ENCODE data around the gene DYNLT4.
"Not testable (repeated sequence)": the region's sequence is repeated elsewhere in the genome, so short reads cannot be mapped to it uniquely, and the experiment has no call there.

Gene DYNLT4

DNA sequence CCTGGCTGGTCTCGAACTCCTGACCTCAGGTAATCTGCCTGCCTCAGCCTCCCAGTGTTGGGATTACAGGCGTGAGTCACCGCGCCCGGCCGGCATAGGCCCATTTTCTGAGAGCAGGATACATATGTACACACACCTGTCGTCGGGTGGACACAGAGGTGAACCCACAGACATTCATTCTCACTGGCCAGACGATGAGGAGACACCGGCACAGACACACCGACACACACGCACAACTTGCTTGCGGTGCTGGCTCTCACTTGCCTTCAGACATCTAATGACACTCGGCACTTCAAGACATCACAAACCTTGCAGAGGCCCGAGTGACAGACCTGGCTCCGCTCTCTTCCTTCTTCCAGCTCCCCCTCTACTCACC, 35.3 kb upstream of the DYNLT4 start:
- H3K27ac ChIP-seq (ENCODE audit: low read depth, low read length), result no peak overlapping the region
- H3K9ac ChIP-seq (ENCODE audit: low read depth, low read length), result peak overlapping the region; percentile 54; the same call in 1 of the 2 replicates
- H3K4me3 ChIP-seq (ENCODE audit: low read length), result peak overlapping the region; percentile 69
- H3K36me3 ChIP-seq (ENCODE audit: insufficient read depth, low read length), result no peaks in the 10 kb centered on the region
- 54% methylated on average over 16 of the region's 16 CpGs for WGBS
- H3K9me3 ChIP-seq (ENCODE audit: insufficient read depth, low read depth, low read length), result no peaks in the 10 kb centered on the region
- H3K27me3 ChIP-seq (ENCODE audit: insufficient read depth, low read length), result peaks cover 19% of the 10 kb centered on the region
- no peaks in the 10 kb centered on the region for H3K4me1 ChIP-seq (ENCODE audit: insufficient read depth, low read length)

DNA sequence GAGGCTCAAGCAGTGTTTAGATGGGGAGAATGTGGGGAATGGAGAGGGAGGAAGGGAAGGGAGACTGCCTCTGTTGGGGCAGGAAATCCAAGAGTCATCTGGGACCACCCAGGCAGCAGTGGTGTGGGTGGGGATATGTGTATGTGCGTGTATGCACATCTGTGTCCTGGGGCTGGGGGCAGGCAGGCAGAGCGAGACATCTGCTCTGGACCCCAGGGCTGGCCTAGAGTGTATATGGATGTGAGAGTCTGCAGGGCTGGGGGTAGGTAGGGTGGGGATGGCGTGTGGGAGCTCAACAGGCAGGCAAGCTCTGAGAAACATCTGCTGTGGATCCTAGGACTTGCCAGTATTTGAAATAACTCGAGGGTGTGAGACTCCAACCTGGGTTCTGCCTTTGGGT, 32.4 kb upstream of the DYNLT4 start:
- Histone ChIP-seq H3K36me3 (ENCODE audit: insufficient read depth, low read length) (no peaks in the 10 kb centered on the region), H3K27me3 (ENCODE audit: insufficient read depth, low read length) (peaks cover 19% of the 10 kb centered on the region), H3K4me3 (ENCODE audit: low read length) (no peak overlapping the region), H3K4me1 (ENCODE audit: insufficient read depth, low read length) (no peaks in the 10 kb centered on the region), H3K9me3 (ENCODE audit: insufficient read depth, low read depth, low read length) (no peaks in the 10 kb centered on the region), H3K27ac (ENCODE audit: low read depth, low read length) (no peak overlapping the region), H3K9ac (ENCODE audit: low read depth, low read length) (no peak overlapping the region)
- 82% methylated on average over 4 of the region's 4 CpGs for WGBS

DNA sequence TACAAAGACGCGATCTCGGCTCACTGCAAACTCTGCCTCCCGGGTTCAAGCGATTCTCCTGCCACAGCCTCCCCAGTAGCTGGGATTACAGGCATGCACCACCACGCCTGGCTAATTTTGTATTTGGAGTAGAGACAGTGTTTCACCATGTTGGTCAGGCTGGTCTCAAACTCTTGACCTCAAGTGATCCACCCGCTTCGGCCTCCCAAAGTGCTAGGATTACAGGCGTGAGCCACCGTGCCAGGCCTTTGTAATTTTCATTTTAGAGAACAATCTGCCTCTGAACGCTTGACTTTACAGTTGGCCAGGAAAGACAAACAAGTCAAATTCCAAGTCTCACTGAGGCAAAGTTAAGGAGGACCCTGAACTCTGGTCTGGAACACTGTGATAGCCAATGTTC, 31.1 kb upstream of the DYNLT4 start:
- not testable (repeated sequence) for H3K9ac ChIP-seq (ENCODE audit: low read depth, low read length); H3K4me3 ChIP-seq (ENCODE audit: low read length); H3K4me1 ChIP-seq (ENCODE audit: insufficient read depth, low read length); H3K9me3 ChIP-seq (ENCODE audit: insufficient read depth, low read depth, low read length); H3K36me3 ChIP-seq (ENCODE audit: insufficient read depth, low read length); H3K27ac ChIP-seq (ENCODE audit: low read depth, low read length)
- H3K27me3 ChIP-seq (ENCODE audit: insufficient read depth, low read length), result peaks cover 19% of the 10 kb centered on the region
- WGBS, result 95% methylated on average over 11 of the region's 11 CpGs

DNA sequence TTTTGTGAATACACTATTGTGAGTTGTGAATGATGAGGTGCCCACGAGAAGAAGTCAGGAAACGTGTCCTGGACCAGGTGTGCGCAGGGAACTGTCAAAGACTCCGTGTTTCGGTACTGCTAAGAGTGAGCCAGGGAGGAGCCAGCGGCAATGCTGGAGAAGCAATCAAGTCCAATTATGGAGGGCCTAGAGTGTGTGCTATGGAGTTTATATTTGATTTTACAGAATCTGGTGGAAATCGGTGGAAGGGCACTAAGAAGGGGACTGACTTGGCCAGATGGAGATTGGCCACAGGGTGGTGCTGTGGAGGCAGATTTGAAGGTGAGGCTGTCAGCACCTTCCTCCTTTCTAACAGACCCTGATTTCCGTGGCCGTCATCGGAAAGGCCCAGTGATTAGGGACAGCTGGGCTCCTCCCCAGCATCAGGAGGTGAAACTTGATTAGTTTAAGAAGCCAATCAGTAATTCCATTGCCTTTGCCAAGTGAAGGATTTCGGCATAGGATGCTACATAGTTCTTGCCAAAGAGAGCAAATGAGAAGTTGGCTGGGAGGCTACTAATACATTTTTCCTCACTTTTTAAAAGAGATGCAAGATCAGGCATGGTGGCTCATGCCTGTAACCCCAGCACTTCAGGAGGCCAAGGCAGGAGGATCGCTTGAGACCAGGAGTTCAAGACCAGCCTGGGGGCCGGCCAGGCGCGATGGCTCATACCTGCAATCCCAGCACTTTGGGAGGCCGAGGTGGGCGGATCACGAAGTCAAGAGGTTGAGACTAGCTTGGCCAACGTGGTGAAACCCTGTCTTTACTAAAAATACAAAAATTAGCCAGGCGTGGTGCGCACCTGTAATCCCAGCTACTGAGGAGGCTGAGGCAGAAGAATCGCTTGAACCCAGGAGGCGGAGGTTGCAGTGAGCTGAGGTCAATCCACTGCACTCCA, 28.9 kb upstream of the DYNLT4 start:
- H3K9me3 ChIP-seq (ENCODE audit: insufficient read depth, low read depth, low read length), result no peaks in the 10 kb centered on the region
- H3K4me3 ChIP-seq (ENCODE audit: low read length), result no peak overlapping the region
- no peaks in the 10 kb centered on the region for H3K36me3 ChIP-seq (ENCODE audit: insufficient read depth, low read length)
- H3K27me3 ChIP-seq (ENCODE audit: insufficient read depth, low read length), result no peaks in the 10 kb centered on the region; the same call in 1 of the 2 replicates
- no peak overlapping the region for H3K9ac ChIP-seq (ENCODE audit: low read depth, low read length)
- no peak overlapping the region for H3K27ac ChIP-seq (ENCODE audit: low read depth, low read length)
- peaks cover 11% of the 10 kb centered on the region; the same call in 1 of the 2 replicates for H3K4me1 ChIP-seq (ENCODE audit: insufficient read depth, low read length)
- 74% methylated on average over 23 of the region's 23 CpGs for WGBS

DNA sequence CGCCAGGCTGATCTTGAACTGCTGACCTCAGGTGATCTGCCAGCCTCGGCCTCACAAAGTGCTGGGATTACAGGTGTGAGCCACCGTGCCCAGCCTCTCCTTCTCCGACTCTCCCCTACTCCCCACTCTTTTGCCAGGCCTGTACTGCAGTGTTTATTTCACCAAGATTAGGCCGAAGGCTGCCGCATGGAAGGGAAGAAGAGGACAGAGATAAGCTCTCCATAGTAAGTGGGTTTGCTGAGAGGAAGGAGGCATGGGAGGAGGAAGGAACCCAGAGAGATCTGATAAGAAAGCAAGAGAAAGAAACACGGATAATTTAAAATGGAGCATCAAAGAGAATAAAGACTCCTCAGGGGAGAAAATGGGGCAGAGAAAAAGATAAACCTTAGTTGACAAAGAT, 27.2 kb upstream of the DYNLT4 start:
- H3K9me3 ChIP-seq (ENCODE audit: insufficient read depth, low read depth, low read length), result no peaks in the 10 kb centered on the region
- H3K27me3 ChIP-seq (ENCODE audit: insufficient read depth, low read length), result no peaks in the 10 kb centered on the region
- no peak overlapping the region for H3K27ac ChIP-seq (ENCODE audit: low read depth, low read length)
- no peak overlapping the region for H3K9ac ChIP-seq (ENCODE audit: low read depth, low read length)
- 89% methylated on average over 7 of the region's 7 CpGs for whole genome bisulfite sequencing
- H3K4me3 ChIP-seq (ENCODE audit: low read length), result no peak overlapping the region
- no peaks in the 10 kb centered on the region for H3K36me3 ChIP-seq (ENCODE audit: insufficient read depth, low read length)
- peaks cover 11% of the 10 kb centered on the region; the same call in 1 of the 2 replicates for H3K4me1 ChIP-seq (ENCODE audit: insufficient read depth, low read length)

DNA sequence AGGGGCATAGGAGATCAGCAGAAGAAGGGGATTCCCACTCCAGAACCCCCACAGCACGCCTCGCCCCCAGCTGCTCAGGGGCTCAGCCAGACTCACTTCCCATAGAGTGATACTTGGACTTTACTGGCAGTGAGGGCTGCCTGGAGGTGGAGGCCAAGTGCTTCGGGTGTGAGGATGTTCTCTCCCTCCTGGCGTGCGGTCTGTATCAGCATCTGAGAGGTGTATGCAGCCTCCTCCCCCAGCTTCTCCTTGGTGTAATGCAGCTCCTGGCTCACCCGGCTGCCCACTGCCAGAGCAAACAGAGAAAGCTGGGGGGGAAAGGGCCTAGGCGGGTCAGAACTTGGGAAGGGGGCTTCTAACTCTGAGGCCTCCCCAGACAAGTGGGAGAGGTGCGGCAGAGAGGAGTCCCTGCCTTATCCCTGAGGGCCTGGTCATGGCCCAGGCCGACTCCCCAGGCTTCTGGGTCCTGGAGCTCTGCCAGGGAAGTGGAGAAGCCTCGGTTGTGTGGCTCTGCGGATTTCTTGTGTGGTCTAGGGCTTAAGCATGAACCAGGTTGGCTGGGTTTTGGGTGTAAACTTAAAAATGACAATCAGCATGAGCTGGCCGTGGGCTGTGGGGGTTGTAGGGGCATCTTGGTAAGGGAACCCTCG, 25.0 kb upstream of the DYNLT4 start:
- Histone ChIP-seq H3K9me3 (ENCODE audit: insufficient read depth, low read depth, low read length) (no peaks in the 10 kb centered on the region), H3K4me3 (ENCODE audit: low read length) (no peak overlapping the region), H3K9ac (ENCODE audit: low read depth, low read length) (no peak overlapping the region), H3K4me1 (ENCODE audit: insufficient read depth, low read length) (peaks cover 11% of the 10 kb centered on the region; the same call in 1 of the 2 replicates), H3K27me3 (ENCODE audit: insufficient read depth, low read length) (no peaks in the 10 kb centered on the region), H3K36me3 (ENCODE audit: insufficient read depth, low read length) (no peaks in the 10 kb centered on the region), H3K27ac (ENCODE audit: low read depth, low read length) (no peak overlapping the region)
- 78% methylated on average over 11 of the region's 13 CpGs for WGBS

DNA sequence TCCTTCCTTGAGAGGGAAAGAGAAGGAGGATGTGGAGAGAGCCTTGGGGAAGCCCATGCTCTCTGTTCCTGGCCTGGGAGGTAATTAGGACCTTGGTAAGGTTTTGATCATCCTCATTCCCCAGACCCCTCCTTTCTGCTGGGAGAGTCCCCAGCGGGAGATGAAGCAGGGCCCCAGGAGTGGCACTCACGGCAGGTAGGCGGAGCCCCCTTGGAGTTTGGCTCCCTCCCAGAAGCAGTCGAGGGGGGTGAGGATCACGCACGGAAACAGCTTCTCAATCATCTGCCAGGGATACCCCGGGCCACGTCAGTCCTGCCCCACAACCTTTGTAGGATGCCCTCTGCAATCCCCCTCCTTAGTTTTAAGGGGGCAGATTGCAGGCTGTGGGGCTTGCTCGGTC, 24.4 kb upstream of the DYNLT4 start:
- Histone ChIP-seq H3K27me3 (ENCODE audit: insufficient read depth, low read length) (no peaks in the 10 kb centered on the region), H3K4me1 (ENCODE audit: insufficient read depth, low read length) (peaks cover 11% of the 10 kb centered on the region; the same call in 1 of the 2 replicates), H3K9ac (ENCODE audit: low read depth, low read length) (no peak overlapping the region), H3K9me3 (ENCODE audit: insufficient read depth, low read depth, low read length) (no peaks in the 10 kb centered on the region), H3K36me3 (ENCODE audit: insufficient read depth, low read length) (no peaks in the 10 kb centered on the region), H3K4me3 (ENCODE audit: low read length) (no peak overlapping the region), H3K27ac (ENCODE audit: low read depth, low read length) (no peak overlapping the region)
- whole genome bisulfite sequencing, result 58% methylated on average over 9 of the region's 9 CpGs

DNA sequence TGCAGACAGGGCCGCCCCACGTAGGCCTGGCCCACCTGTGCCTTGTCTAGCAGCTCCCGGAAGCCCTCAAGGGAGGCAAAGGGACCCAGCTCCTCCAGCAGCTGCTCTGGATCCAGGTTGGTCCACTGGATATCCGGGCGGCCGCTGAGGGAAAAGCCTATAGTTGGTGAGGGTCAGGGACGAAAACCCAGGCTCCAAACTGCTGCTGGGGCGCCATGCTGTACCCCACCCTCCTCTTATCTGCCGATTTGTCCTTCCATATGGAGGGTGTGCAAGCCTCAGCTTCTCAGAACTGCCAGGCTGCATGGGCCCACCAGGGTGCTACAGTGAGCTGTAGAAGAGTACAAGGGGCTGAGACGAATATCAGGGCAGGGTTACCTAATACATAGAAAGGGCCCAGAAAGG, 23.8 kb upstream of the DYNLT4 start:
- Histone ChIP-seq H3K27me3 (ENCODE audit: insufficient read depth, low read length) (no peaks in the 10 kb centered on the region), H3K9me3 (ENCODE audit: insufficient read depth, low read depth, low read length) (no peaks in the 10 kb centered on the region), H3K36me3 (ENCODE audit: insufficient read depth, low read length) (no peaks in the 10 kb centered on the region), H3K27ac (ENCODE audit: low read depth, low read length) (no peak overlapping the region), H3K4me3 (ENCODE audit: low read length) (no peak overlapping the region), H3K4me1 (ENCODE audit: insufficient read depth, low read length) (peaks cover 11% of the 10 kb centered on the region; the same call in 1 of the 2 replicates), H3K9ac (ENCODE audit: low read depth, low read length) (no peak overlapping the region)
- WGBS, result 87% methylated on average over 10 of the region's 10 CpGs

DNA sequence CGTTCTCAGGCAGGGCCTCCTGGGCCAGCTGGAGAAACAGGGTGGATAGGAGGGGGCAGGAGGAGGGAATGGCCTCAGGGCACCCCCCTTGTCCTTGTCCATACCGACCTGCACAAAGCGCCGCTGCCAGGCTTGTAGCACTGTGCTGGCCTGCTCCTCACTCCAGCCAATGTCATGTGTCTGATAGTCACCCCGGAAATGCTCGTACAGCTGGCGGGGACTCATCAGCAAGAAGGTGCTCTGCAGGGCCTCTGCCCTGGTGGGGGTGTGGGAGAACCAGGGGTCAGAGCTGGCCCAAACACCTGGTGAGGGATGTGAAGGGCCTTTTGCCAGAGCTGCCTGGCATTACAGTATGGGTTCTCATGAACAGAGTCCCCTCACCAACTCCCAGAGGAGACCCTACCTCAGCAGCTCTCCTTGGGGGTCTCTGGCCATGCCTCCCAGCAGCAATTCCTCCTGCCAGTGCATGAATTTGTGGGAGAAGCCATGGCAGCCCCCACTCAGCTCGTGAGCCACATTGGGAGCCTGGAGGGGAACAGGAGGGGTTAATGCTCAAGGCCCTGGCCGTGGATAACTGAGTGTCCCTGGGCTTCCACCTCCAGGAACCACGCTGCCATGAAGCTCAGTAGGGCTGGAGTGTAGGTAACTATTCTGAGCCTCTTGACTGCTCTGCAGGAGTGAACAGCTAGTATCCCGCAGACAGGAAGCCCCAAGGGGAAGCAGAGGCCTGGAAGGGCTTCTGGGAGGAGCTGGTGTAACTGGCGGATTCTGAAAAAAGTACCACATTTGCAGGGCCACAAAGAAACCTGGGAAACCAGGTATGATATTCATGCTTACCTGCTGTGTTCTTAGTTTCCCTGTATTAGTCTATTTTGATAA, 22.6 kb upstream of the DYNLT4 start:
- Histone ChIP-seq H3K4me1 (ENCODE audit: insufficient read depth, low read length) (peaks cover 11% of the 10 kb centered on the region; the same call in 1 of the 2 replicates), H3K9me3 (ENCODE audit: insufficient read depth, low read depth, low read length) (no peaks in the 10 kb centered on the region), H3K27me3 (ENCODE audit: insufficient read depth, low read length) (no peaks in the 10 kb centered on the region), H3K9ac (ENCODE audit: low read depth, low read length) (no peak overlapping the region), H3K27ac (ENCODE audit: low read depth, low read length) (no peak overlapping the region), H3K36me3 (ENCODE audit: insufficient read depth, low read length) (no peaks in the 10 kb centered on the region), H3K4me3 (ENCODE audit: low read length) (no peak overlapping the region)
- WGBS, result 88% methylated on average over 12 of the region's 12 CpGs

DNA sequence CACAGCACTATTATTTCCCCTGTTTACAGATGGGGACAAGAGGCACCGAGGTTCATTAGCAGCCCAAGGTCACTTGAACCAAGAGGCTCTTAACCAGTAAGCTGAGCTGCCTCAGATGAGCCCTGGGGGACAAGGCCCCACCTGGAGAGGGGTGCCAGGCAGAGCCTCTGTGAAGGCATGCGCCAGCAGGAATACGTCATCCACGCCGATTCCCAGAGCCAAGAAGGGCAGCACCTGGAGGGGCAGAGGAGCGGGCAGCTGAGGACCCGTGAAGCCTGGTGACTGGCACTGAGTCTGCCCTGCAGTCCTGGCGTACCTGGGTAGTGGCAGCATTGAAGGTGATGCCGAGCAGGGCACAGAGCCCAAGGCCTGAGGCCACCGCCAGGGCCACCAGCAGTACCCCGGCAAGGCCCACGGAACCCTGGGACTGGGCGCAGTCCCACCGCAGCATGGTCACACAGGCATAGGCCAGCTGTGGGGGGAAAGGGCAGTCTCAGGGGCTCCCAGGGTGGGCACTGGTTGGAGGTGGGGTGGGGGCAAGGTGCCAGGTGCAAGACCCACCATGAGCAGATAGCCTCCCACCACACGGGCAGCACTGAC, 21.8 kb upstream of the DYNLT4 start:
- Histone ChIP-seq H3K27ac (ENCODE audit: low read depth, low read length) (no peak overlapping the region), H3K4me1 (ENCODE audit: insufficient read depth, low read length) (peaks cover 11% of the 10 kb centered on the region; the same call in 1 of the 2 replicates), H3K4me3 (ENCODE audit: low read length) (no peak overlapping the region), H3K27me3 (ENCODE audit: insufficient read depth, low read length) (no peaks in the 10 kb centered on the region), H3K36me3 (ENCODE audit: insufficient read depth, low read length) (no peaks in the 10 kb centered on the region), H3K9ac (ENCODE audit: low read depth, low read length) (no peak overlapping the region), H3K9me3 (ENCODE audit: insufficient read depth, low read depth, low read length) (no peaks in the 10 kb centered on the region)
- WGBS, result 95% methylated on average over 15 of the region's 15 CpGs

Measured in HUES64 (cell line).